AG09309 (cell line): Measurements from ENCODE around the gene MAGEC3.
"Not testable (repeated sequence)": the region's sequence is repeated elsewhere in the genome, so short reads cannot be mapped to it uniquely, and the experiment has no call there.

Experiments used
- DNase-seq: peaks from one replicate; pipeline ENCODE4 v3.0.0-alpha.2; 2010; ENCODE audit warnings: low read depth
- H3K4me3 ChIP-seq: 2 replicates; pipeline ENCODE4 v1.5.1; 2011; ENCODE audit warnings: mild to moderate bottlenecking, low read depth, low read length, moderate library complexity; ENCODE audit not compliant: control insufficient read depth
- CTCF ChIP-seq: IDR thresholded peaks from 2 replicates; pipeline ENCODE4 v1.5.1; 2011; ENCODE audit warnings: mild to moderate bottlenecking, low read depth, low read length, inconsistent platforms; ENCODE audit not compliant: insufficient read depth, control insufficient read depth; ENCODE audit errors: missing control alignments

The MAGEC3 gene

DNA sequence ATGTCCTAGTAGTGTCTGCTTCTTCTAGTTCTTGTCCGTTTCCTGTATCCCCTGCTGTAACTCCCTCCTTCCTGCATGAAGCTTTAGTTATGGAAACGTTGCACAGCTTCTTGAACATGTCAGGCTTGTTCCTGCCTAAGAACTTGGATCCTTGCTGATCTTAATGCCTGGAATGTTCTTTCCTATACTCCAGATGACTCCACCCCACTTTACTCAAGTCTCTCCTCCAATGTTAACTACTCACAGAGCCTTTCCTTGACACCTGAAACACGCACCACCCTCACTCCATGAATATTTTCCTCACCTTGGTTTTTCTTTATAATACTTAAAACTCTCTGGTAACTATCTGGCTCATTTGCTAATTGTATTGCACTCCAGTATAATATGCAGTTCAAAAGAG, 19.4 kb downstream of the MAGEC3 start:
- no peak for TF ChIP-seq CTCF
- no peak overlapping the region for H3K4me3 ChIP-seq
- DNase-seq: no peak

DNA sequence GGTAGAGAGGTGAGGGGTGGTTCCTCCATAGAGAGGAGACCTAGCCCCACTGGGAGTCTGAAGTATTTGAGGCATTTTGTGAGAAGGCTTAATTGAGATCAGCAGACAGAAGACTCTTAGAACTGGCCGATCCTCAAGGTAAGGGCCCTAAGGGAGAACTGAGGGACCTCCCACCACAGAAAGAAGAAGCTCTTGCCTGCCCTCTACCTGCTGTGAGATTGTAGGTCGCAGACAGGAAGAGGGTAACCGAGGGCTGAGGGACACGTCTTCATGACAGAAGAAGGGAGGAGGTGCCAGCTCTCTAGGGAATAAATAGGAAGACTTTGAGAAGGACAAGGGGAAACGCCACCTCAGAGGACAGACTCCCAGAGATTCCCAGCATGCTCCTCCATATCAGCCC, 41.5 kb downstream of the MAGEC3 start:
- TF ChIP-seq CTCF: no peak
- no peak for DNase-seq
- H3K4me3 ChIP-seq: no peak overlapping the region

- DNase-seq, H3K4me3 ChIP-seq: not testable (repeated sequence)
Measured at GRCh38 chrX:141888811-141889210, 50.7 kb downstream of the MAGEC3 start.

GRCh38 chrX:141894733-141895132, 56.6 kb downstream of the MAGEC3 start:
- no peak overlapping the region for H3K4me3 ChIP-seq
- TF ChIP-seq CTCF: no peak
- no peak for DNase-seq

GRCh38 chrX:141897690-141898089, 59.6 kb downstream of the MAGEC3 start:
- H3K4me3 ChIP-seq: no peak overlapping the region
- DNase-seq: no peak
- TF ChIP-seq CTCF: no peak

- no peak overlapping the region for H3K4me3 ChIP-seq
- no peak for DNase-seq
- no peak for TF ChIP-seq CTCF
Measured at GRCh38 chrX:141902366-141902765, 64.2 kb downstream of the MAGEC3 start.

- H3K4me3 ChIP-seq: no peak within 1 kb of the TSS
- no peak for DNase-seq
- TF ChIP-seq CTCF: no peak
Measured at GRCh38 chrX:141903400-141904155, 65.5 kb downstream of the MAGEC3 start, which contains the start of gene MAGEC1. Gene MAGEC1, plus strand, starts transcription at chrX:141903894. Its CDS starts 1,179 bp downstream, at chrX:141905073.
